NT2/D1 (cell line): ENCODE results near the gene STOX1.

Experiments
- SUZ12 ChIP-seq: IDR thresholded peaks from 2 replicates; pipeline ENCODE4 v1.6.1; 2011; ENCODE audit not compliant: insufficient read length, insufficient read depth; ENCODE audit errors: extremely low read depth
- YY1 ChIP-seq: IDR thresholded peaks from 2 replicates; pipeline ENCODE4 v1.6.1; 2011; ENCODE audit not compliant: insufficient read length, insufficient read depth
- ZNF274 ChIP-seq: IDR thresholded peaks from 2 replicates; pipeline ENCODE4 v1.6.1; 2011; ENCODE audit warnings: mild to moderate bottlenecking, low read depth, low read length

DNA sequence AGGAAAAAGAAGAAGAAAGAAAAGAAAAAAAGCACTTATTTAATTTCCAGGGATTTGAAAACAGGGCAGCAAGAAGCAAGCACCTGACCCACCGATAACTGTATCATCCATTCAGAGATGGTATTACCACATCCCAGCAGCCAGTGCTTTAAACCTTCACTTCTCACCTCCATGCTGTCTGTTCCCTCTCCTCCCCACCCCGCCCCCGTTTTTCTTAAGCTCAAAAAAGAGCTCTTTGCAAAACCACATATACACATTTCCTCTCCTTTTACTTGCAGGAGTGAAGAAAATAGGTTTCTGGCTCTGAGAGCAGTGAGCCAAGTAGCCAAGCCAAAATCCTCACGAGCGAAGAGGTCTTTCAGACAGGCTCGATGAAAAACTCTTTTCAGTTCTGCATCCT lies 2.2 kb downstream of the STOX1 start:
- TF ChIP-seq YY1 (no peak), SUZ12 (no peak), ZNF274 (no peak)
